GM12875 (cell line): ENCODE results near the gene SORBS1.

ENCODE experiments used
- H3K4me3 ChIP-seq: one replicate; pipeline ENCODE4 v1.5.1; 2011; ENCODE audit warnings: low read depth, low read length, control low read depth
- TF ChIP-seq, protein P1 (sequence below): IDR thresholded peaks from 2 replicates; pipeline ENCODE4 v1.5.1; 2011; ENCODE audit warnings: low read depth, mild to moderate bottlenecking, control low read depth, inconsistent platforms, low read length, moderate library complexity, borderline replicate concordance; ENCODE audit not compliant: insufficient read depth

The SORBS1 gene

DNA sequence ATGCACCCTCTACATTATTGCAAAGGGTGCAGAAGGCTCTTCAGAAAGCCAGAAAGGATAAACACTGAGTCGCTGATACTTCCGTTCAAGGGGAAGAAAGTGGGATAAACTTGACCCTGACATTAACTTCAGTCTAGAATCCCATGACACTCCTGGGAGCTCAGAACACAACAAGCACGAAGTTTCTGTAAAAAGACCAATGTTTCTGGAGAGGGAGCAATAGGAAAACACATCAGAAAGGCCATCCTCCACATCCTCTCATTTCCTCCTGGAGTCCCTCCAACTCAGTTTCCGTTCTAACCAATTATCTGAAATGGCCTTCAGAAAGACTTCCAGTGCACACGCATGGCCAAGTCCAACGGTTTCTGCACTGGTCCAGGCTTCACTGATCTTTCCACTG lies 113.5 kb downstream of the SORBS1 start:
- TF ChIP-seq, protein P1, sequence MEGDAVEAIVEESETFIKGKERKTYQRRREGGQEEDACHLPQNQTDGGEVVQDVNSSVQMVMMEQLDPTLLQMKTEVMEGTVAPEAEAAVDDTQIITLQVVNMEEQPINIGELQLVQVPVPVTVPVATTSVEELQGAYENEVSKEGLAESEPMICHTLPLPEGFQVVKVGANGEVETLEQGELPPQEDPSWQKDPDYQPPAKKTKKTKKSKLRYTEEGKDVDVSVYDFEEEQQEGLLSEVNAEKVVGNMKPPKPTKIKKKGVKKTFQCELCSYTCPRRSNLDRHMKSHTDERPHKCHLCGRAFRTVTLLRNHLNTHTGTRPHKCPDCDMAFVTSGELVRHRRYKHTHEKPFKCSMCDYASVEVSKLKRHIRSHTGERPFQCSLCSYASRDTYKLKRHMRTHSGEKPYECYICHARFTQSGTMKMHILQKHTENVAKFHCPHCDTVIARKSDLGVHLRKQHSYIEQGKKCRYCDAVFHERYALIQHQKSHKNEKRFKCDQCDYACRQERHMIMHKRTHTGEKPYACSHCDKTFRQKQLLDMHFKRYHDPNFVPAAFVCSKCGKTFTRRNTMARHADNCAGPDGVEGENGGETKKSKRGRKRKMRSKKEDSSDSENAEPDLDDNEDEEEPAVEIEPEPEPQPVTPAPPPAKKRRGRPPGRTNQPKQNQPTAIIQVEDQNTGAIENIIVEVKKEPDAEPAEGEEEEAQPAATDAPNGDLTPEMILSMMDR = no peak
- no peak overlapping the region for H3K4me3 ChIP-seq

DNA sequence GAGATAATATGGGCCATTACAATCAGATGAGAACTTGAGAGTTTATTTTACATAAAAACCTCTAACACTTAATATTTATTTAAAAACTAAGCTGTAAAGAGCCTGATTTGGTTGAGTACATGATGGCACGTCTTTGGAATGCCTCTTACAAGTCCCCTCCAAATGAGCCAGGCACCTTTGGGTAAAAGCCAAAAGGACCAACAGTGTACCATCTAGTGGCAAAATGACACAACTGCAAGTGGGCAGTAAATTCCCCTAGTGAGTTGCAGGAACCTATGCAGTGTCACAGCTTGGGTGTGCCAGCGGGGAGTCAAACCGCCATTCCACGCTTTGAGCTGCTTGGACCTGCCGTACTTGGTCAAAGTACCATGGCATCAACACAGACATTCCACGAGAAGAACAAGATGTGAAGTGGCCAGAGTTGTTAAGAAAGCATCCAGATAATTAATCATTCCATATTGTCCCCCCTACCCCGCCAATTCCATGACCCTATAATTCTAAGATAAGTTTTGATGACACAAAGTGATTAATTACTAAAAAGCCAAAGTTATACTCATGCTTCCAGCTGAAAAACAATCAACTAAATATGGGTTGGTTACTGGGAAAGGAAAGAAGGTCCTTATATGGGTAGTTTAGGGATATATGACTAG lies 115.2 kb downstream of the SORBS1 start:
- H3K4me3 ChIP-seq = no peak overlapping the region
- TF ChIP-seq, protein P1 = peak; percentile 81

DNA sequence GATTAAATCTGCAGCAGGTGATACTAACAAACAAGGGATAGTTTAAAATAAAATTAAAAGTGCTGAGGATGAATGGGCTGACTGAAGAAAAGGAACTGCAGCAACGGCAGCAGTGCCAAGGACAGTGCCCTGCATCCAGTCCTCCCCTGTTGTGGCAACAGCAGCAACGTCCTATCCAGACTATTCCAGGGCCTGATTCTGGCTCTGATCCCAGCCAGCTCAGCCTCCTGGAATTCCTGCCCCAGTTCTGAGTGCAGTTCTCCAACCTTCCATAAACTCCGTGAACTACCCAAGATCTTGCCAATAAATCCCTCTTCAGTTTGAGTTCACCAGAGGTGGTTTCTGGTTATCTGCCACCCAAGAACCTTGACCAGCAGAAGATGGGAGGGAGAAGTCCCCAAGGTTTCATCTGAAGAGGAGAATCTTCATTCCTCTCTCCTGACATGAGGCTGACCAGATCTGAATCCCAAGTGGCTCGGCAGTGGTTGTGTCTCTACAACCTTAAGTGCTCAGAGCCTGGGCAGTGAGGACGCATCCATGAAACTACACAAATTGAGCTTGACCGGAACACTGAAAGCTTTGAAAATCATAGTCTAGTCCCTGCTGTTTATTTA lies 115.8 kb downstream of the SORBS1 start:
- TF ChIP-seq, protein P1 = no peak
- no peak overlapping the region for H3K4me3 ChIP-seq

DNA sequence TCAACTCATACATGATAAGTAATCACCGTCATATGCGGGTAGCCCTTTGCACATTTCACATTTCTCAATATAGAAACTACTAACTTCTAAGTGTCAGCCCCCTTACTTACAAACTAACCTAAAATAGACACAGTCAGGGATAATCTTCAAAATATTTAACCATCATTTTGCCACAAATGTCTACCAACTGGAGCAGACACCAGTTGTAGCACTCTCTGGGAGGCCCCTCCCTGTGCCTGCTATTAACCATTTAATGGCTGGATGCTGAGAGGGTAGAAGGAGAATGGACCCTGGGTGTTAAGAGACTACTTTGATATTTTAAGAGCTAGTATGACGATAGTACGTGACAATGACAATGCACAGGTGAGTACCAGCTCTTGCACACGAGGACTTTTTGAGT lies 116.4 kb downstream of the SORBS1 start:
- H3K4me3 ChIP-seq = no peak overlapping the region
- TF ChIP-seq, protein P1 = no peak

DNA sequence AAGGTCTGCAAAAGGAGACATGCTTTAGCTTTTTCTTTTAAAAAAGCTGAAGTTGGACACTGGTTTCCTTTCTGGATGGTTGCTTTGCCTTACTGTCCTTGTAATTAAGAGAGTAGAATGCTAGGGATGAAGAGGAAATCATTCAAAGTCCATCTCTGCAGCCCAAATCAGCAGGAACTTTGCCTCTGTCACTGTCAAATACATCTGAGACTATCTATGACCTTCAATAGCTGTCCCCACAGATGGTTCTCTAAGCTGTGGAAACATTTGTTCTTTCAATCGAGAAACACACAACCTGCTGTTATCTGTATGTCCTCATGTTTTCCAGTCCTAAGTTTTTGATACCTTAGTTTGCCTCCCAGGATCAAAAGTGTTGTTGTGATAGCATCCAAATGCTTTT lies 117.5 kb downstream of the SORBS1 start:
- H3K4me3 ChIP-seq = no peak overlapping the region
- TF ChIP-seq, protein P1 = no peak

DNA sequence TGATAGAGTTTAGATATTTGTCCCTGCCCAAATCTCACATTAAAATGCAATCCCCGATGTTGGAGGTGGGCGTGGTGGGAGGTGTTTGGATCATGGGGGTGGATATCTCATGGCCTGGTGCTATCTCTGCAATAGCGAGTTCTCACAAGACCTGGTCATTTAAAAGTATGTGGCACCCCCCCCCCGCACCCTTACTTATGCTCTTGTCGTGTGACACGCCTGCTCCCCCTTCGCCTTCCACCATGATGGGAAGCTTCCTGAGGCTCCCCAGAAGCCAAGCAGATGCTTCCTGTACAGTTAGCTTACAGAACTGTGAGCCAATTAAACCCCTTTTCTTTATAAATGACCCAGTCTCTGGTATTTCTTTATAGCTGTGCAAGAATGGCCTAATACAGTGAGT lies 118.8 kb downstream of the SORBS1 start:
- TF ChIP-seq, protein P1 = no peak
- no peak overlapping the region for H3K4me3 ChIP-seq

DNA sequence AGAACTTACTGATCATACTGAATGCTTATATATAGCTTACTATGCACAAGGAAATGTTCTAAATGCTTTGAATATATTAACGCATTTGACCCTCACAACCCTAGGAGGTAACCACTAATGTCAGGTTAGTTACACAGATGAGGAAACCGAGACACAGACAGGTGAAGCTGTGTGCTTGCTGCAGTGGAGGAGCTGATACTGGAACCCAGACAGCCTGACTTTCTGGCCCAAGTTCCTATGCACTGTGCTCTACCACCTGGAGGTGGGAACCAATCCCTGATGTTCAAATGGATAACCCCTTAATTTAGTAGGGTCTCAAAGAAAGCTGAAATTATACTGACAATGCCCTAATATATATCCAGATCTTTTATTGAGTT lies 119.6 kb downstream of the SORBS1 start:
- H3K4me3 ChIP-seq = no peak overlapping the region
- TF ChIP-seq, protein P1 = no peak
